Measurements from ENCODE around the gene PLEKHM2. TPM values are rescaled to one million over a fixed set of nuclear protein-coding genes. Genes with fewer than 3 reads are reported as not detected.

The PLEKHM2 gene
- total RNA-seq, 1 experiment from 2014 or later: 49.7 TPM

- DNase-seq (ENCODE audit: low spot score): no peak
- ChIA-PET CTCF (no interaction called here), POLR2A (no interaction called here)
- Mint-ChIP-seq H3K4me1 (peaks cover 3% of the 10 kb centered on the region), H3K9me3 (no peaks in the 10 kb centered on the region), H3K4me3 (no peak overlapping the region), H3K27ac (no peak overlapping the region), H3K36me3 (no peaks in the 10 kb centered on the region), H3K27me3 (ENCODE audit: low read depth) (no peaks in the 10 kb centered on the region)
- no peak for TF ChIP-seq NFYB (CRISPR knock-in tag; conservative IDR thresholded peaks at IDR 0.05; ENCODE audit: low read depth)
- no peak for TF ChIP-seq ZNF532 (CRISPR knock-in tag; IDR thresholded peaks at IDR 0.05; ENCODE audit: borderline replicate concordance)
- TF ChIP-seq CDX4 (CRISPR knock-in tag; IDR thresholded peaks at IDR 0.05; ENCODE audit: borderline replicate concordance): no peak
- no peak for TF ChIP-seq OVOL2 (CRISPR knock-in tag; IDR thresholded peaks at IDR 0.05; ENCODE audit: borderline replicate concordance)
- TF ChIP-seq, protein P1, sequence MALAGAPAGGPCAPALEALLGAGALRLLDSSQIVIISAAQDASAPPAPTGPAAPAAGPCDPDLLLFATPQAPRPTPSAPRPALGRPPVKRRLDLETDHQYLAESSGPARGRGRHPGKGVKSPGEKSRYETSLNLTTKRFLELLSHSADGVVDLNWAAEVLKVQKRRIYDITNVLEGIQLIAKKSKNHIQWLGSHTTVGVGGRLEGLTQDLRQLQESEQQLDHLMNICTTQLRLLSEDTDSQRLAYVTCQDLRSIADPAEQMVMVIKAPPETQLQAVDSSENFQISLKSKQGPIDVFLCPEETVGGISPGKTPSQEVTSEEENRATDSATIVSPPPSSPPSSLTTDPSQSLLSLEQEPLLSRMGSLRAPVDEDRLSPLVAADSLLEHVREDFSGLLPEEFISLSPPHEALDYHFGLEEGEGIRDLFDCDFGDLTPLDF (CRISPR knock-in tag; IDR thresholded peaks at IDR 0.05): no peak
- no peak for TF ChIP-seq CBFB (CRISPR knock-in tag; IDR thresholded peaks at IDR 0.05; ENCODE audit: low read depth)
- no peak for TF ChIP-seq NR2C2 (CRISPR knock-in tag; IDR thresholded peaks at IDR 0.05)
- TF ChIP-seq ZNF219 (CRISPR knock-in tag; IDR thresholded peaks at IDR 0.05; ENCODE audit: borderline replicate concordance): no peak
- TF ChIP-seq, protein P2, sequence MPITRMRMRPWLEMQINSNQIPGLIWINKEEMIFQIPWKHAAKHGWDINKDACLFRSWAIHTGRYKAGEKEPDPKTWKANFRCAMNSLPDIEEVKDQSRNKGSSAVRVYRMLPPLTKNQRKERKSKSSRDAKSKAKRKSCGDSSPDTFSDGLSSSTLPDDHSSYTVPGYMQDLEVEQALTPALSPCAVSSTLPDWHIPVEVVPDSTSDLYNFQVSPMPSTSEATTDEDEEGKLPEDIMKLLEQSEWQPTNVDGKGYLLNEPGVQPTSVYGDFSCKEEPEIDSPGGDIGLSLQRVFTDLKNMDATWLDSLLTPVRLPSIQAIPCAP (CRISPR knock-in tag; IDR thresholded peaks at IDR 0.05): no peak
- TF ChIP-seq, protein P3, sequence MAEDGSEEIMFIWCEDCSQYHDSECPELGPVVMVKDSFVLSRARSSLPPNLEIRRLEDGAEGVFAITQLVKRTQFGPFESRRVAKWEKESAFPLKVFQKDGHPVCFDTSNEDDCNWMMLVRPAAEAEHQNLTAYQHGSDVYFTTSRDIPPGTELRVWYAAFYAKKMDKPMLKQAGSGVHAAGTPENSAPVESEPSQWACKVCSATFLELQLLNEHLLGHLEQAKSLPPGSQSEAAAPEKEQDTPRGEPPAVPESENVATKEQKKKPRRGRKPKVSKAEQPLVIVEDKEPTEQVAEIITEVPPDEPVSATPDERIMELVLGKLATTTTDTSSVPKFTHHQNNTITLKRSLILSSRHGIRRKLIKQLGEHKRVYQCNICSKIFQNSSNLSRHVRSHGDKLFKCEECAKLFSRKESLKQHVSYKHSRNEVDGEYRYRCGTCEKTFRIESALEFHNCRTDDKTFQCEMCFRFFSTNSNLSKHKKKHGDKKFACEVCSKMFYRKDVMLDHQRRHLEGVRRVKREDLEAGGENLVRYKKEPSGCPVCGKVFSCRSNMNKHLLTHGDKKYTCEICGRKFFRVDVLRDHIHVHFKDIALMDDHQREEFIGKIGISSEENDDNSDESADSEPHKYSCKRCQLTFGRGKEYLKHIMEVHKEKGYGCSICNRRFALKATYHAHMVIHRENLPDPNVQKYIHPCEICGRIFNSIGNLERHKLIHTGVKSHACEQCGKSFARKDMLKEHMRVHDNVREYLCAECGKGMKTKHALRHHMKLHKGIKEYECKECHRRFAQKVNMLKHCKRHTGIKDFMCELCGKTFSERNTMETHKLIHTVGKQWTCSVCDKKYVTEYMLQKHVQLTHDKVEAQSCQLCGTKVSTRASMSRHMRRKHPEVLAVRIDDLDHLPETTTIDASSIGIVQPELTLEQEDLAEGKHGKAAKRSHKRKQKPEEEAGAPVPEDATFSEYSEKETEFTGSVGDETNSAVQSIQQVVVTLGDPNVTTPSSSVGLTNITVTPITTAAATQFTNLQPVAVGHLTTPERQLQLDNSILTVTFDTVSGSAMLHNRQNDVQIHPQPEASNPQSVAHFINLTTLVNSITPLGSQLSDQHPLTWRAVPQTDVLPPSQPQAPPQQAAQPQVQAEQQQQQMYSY (CRISPR knock-in tag; IDR thresholded peaks at IDR 0.05): no peak
- no peak for ATAC-seq
These were observed 16.4 kb downstream of the PLEKHM2 start for GRCh38 chr1:15700508-15700907.

DNA sequence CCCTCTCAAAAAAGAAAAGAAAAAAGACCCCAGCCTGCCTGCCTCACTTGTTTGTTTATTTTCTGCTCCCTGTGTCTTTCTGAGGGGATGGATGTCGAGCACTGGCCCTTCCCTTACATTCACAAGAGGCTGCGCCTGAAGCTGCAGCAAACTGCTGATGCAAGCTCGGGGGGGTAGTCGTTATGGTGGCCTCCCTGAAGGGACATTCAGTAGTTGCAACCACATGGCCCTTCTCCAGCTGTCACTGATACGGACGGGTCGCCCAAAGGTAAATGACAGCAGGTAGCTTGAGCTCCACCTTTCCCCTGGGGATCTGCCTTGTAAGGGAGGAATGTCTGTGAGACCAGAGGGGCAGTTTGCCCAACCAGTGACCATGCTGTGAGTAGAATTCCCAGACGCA, 17.7 kb downstream of the PLEKHM2 start:
- Mint-ChIP-seq H3K4me1 (peaks cover 3% of the 10 kb centered on the region), H3K27ac (peak overlapping the region; percentile 60; the same call in 1 of the 2 replicates), H3K9me3 (no peaks in the 10 kb centered on the region), H3K36me3 (no peaks in the 10 kb centered on the region), H3K4me3 (no peak overlapping the region), H3K27me3 (ENCODE audit: low read depth) (no peaks in the 10 kb centered on the region)
- TF ChIP-seq ZNF121 (CRISPR knock-in tag; IDR thresholded peaks at IDR 0.05): no peak
- no peak for TF ChIP-seq IRF2 (CRISPR knock-in tag; IDR thresholded peaks at IDR 0.05; ENCODE audit: borderline replicate concordance, low read depth)
- no peak for TF ChIP-seq NR3C1 (CRISPR knock-in tag; conservative IDR thresholded peaks at IDR 0.05; ENCODE audit: low read depth)
- DNase-seq (ENCODE audit: low spot score) (no peak), ATAC-seq (no peak)
- ChIA-PET POLR2A (no interaction called here), CTCF (interaction anchor here (0.9 to 1.3 kb wide), 3 partner anchors 11 to 74 kb away, joined by 3 to 8 read pairs (median 3); partner anchors contain the start of gene TMEM82)

Data from WTC11 (cell line).